Liver (tissue), 3 donors: ENCODE measurements around the gene SPTLC3.

Experiments
- ATF3 ChIP-seq: IDR thresholded peaks from 2 replicates; pipeline ENCODE4 v1.6.1; 2016; ENCODE audit warnings: antibody characterized with exemption
- CTCF ChIP-seq: fragments of 150-350 bp; IDR thresholded peaks from 2 replicates; pipeline ENCODE4 v1.5.1; 2017; ENCODE audit warnings: improper control_type of control experiment, low read depth, low read length; ENCODE audit not compliant: missing input control
- EGR1 ChIP-seq, 2 donors: IDR thresholded peaks; 2 replicates each; pipeline ENCODE4 v1.6.1; 2016 to 2018; ENCODE audit warnings: antibody characterized with exemption in 2 of 2, low read depth in 2 of 2
- GABPA ChIP-seq, 2 donors: IDR thresholded peaks in 1 of 2; conservative IDR thresholded peaks in 1 of 2; 2 replicates each; pipeline ENCODE4 v1.6.1; 2016; ENCODE audit warnings: antibody characterized with exemption in 2 of 2, mild to moderate bottlenecking in 1 of 2, moderate library complexity in 1 of 2
- JUND ChIP-seq, 2 donors: IDR thresholded peaks; 2 replicates each; pipeline ENCODE4 v1.6.1; 2016; ENCODE audit warnings: antibody characterized with exemption in 2 of 2
- RAD21 ChIP-seq, 2 donors: IDR thresholded peaks; 2 replicates each; pipeline ENCODE4 v1.6.1; 2016; ENCODE audit warnings: antibody characterized with exemption in 2 of 2, mild to moderate bottlenecking in 2 of 2
- RXRA ChIP-seq, 2 donors: IDR thresholded peaks; 2 replicates each; pipeline ENCODE4 v1.6.1; 2017 to 2018; ENCODE audit warnings: antibody characterized with exemption in 2 of 2, mild to moderate bottlenecking in 1 of 2
- SP1 ChIP-seq: IDR thresholded peaks from 2 replicates; pipeline ENCODE4 v1.6.1; 2018; ENCODE audit warnings: antibody characterized with exemption, mild to moderate bottlenecking
- YY1 ChIP-seq: IDR thresholded peaks from 2 replicates; pipeline ENCODE4 v1.6.1; 2016; ENCODE audit warnings: antibody characterized with exemption, mild to moderate bottlenecking
- ZBTB33 ChIP-seq: IDR thresholded peaks from 2 replicates; pipeline ENCODE4 v1.6.1; 2016; ENCODE audit warnings: antibody characterized with exemption
- donor health status: healthy.
- donor health status: healthy.

- TF ChIP-seq CTCF (no peak), GABPA (IDR thresholded peaks at IDR 0.05 in 1 of 2, conservative IDR thresholded peaks at IDR 0.05 in 1 of 2) (no peak), ATF3 (no peak), YY1 (no peak), EGR1 (IDR thresholded peaks at IDR 0.05; ENCODE audit: low read depth in 2 of 2) (no peak), RXRA (IDR thresholded peaks at IDR 0.05) (no peak), ZBTB33 (no peak), JUND (IDR thresholded peaks at IDR 0.05) (no peak), RAD21 (IDR thresholded peaks at IDR 0.05) (no peak), SP1 (no peak)
Measured at GRCh38 chr20:13109658-13110057, 100.9 kb downstream of the SPTLC3 start.
